HG03558 (cell line): ENCODE measurements around the gene CACNA1I.

ENCODE experiments used
- ATAC-seq: cut with Tn5 transposase; IDR thresholded peaks from one replicate; pipeline ENCODE4 v1.9.1; 2021; ENCODE audit warnings: moderate number of reproducible peaks; ENCODE audit not compliant: unreplicated experiment; ENCODE audit errors: extremely low read depth

The CACNA1I gene

GRCh38 chr22:39646398-39647063 lies 76.0 kb downstream of the CACNA1I start:
- ATAC-seq: no peak

DNA sequence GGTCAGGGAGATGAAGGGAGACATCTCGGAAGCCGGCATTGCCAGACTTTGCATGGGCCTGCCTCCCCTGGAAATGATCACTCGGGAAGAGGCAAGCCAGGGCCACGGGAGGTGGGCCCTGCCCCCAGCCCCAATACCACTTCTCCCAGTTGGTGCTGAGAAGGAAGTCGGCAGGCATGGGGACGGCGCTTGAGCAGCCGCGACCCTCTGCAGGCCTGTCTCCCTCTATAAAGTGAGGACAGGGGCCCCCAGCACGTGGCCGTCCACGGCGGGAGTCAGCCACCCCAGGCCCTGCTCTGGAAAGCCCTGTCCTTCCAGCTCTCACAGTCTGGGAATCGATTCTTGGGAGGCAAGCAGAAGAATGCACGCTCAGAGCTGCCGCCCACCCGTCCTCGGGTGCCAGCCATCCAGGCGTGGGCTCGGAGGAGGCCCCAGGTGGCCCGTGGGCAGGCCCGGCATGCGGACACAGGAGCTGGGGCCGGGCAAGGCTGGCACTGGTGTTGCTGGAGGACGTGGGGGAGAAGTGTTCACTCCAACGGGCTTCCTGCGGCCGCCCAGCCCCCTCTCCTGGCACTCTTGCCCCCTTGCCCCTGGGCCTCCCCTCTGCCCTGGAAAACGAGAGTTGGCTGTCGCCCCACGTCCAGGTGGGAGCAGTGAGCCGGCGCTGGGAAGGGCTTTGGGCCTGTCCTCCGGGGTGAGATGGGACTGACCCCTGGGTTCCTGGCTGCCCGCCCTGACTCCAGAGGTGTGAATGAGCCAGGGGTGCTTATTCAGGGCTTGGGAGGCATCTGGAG lies 77.5 kb downstream of the CACNA1I start:
- ATAC-seq: no peak

- no peak for ATAC-seq
Measured at GRCh38 chr22:39648630-39648950, 78.0 kb downstream of the CACNA1I start.

DNA sequence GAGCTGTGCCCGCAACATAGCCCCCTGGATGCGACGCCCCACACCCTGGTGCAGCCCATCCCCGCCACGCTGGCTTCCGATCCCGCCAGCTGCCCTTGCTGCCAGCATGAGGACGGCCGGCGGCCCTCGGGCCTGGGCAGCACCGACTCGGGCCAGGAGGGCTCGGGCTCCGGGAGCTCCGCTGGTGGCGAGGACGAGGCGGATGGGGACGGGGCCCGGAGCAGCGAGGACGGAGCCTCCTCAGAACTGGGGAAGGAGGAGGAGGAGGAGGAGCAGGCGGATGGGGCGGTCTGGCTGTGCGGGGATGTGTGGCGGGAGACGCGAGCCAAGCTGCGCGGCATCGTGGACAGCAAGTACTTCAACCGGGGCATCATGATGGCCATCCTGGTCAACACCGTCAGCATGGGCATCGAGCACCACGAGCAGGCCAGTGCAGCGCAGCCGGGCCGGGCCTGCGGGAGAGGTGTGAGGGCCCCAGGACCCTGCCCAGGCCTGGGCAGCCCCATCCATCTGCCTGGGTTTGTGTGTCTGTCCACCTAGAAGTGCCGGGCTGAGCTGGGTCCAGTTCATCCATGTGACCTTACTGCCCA lies 79.0 kb downstream of the CACNA1I start:
- ATAC-seq: no peak

GRCh38 chr22:39651053-39651996 lies 80.8 kb downstream of the CACNA1I start:
- no peak for ATAC-seq

DNA sequence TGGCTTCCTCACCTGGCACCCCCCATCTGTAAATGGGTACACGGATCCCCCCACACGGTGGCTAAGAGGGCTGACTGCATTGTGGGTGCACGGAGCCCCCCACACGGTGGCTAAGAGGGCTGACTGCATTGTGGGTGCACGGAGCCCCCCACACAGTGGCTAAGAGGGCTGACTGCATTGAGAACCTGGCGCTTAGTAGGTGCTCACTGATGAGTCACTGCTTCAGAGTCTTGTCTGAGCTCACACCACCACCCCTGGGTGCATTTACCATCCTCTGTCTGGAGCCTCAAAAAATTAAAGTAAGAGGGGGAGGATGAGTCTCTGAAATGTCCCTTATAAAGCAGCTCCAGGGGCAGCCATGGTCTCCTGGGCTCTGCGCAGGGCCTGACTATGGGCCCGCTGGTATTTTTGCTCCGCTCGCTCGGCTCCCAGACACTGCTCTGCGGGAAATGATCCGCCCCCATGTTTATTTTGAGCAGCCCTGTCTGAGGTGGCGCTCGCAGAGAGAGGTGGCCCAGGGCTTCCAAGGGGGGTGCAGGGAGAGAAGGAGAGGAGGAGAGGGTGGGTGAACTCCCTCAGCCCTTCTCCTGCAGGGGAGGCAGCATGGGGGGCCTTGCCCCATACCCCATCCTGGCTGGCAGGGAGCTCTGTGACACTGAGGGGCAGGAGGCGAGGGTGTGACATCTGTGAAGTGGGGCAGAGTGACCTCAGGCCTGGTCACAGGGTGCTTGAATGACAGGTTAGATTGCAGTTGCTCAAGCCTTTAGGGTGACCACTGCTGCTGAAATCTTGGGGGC lies 82.6 kb downstream of the CACNA1I start:
- ATAC-seq: no peak

- no peak for ATAC-seq
Measured at GRCh38 chr22:39653787-39654077, 83.2 kb downstream of the CACNA1I start.

- ATAC-seq: no peak
Measured at GRCh38 chr22:39654131-39654926, 83.8 kb downstream of the CACNA1I start.

GRCh38 chr22:39655004-39655579 lies 84.5 kb downstream of the CACNA1I start:
- no peak for ATAC-seq

DNA sequence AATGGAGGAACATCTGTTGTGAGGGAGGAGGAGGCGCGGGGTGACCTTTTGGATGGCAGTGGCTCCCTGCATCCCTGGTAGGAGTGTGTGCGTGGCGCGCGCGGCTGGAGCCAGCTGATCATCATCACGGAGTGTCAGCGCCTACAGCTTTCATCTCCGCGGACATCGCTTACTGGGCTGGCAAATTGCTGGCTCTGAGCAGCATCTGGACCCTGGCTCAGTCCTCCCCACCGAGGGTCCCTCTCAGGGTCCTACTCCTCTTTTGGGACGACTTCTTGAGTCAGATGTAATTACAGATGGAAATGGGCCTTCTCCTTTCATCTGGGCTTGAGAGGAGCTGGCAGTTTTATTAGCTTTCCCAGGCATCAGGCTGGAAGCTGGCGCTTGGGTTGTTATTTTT lies 85.3 kb downstream of the CACNA1I start:
- ATAC-seq: no peak

DNA sequence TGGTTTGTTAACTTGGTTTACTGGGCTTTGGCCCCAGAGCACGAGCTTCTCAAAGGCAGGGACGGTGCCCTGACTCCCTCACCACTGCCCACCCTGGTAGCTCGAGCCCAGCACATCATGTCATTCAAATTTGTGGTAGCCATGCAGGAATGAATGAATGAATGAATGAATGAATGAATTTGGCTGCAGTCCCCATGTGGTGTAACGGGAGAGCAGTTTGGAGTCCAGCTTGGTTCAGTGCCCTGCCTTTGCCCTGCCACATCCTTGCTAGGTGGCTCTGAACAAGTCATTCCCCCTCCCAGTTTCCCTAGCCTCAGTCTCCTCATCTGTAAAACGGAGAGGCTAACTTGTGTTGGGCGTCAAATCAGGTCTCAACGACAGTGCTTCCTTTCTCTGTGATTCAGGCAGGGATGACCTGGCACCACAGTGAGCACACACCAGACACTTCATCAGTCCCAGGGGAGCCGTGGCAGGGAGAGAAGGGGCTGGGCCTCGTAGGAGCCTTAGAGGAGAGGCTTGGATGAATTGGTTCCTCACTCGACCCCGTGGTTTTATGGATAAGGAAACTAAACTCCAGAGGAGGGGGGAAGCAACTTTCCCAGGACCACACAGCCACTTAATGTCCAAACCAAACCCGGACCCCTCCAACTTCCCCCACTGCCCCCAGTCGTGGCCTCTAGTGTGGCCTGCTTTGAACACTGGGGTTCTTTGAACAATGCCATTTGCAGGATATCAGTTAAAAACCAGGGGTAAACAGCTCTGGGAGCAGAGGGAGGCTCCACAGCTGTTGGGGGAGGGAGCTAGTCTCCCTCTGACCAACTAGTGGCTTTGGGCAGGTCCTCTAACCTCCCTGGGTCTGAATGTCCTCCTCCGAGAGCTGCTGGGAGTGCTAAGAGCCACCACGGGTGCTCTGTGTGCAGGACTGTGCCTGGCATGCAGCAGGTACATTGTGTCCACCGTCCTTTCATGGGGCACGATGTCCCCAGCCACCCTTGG lies 86.2 kb downstream of the CACNA1I start:
- ATAC-seq: no peak

DNA sequence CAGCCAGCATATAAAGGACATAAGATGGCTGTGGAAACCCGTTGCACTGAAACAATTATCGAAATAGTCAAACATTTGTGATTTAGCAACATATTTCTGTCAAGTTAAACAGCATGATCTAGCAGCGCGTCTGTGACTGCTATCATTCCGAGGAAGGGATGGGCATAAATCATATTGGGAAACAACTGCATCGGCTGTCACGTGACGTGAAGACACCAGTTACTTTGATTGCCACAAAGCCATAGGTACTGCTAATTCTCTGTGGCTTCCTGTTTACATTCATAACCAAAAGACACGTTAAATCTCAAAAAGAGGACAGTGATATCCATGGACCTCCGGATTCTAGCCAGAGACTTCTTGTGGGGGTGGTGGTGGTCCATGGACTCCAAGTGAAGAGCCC lies 87.8 kb downstream of the CACNA1I start:
- ATAC-seq: no peak

DNA sequence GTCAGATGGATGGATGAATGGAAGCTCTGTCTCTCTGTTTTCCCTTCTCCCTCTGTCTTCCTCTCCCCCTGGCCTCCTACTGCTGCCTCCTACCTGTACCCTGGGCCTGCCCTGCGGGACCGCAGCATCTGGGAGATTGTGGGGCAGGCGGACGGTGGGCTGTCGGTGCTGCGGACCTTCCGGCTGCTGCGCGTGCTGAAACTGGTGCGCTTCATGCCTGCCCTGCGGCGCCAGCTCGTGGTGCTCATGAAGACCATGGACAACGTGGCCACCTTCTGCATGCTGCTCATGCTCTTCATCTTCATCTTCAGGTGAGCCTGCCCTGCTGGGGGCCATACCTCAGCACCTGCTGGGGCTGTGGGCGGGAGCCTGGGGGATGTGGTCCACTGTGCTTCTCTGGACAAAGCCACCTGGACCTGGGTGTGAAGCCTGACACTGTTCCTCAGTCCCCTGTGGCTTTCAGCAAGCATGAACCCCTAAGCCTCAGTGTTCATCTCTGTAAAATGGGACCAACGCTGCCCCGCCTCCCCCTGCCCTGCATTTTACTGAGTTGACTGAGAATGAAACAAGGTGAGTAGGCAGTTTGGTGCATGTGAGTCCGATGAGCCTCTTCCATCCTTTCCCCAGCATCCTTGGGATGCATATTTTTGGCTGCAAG lies 88.4 kb downstream of the CACNA1I start:
- ATAC-seq: no peak

GRCh38 chr22:39661501-39661841 lies 90.9 kb downstream of the CACNA1I start:
- ATAC-seq: no peak

DNA sequence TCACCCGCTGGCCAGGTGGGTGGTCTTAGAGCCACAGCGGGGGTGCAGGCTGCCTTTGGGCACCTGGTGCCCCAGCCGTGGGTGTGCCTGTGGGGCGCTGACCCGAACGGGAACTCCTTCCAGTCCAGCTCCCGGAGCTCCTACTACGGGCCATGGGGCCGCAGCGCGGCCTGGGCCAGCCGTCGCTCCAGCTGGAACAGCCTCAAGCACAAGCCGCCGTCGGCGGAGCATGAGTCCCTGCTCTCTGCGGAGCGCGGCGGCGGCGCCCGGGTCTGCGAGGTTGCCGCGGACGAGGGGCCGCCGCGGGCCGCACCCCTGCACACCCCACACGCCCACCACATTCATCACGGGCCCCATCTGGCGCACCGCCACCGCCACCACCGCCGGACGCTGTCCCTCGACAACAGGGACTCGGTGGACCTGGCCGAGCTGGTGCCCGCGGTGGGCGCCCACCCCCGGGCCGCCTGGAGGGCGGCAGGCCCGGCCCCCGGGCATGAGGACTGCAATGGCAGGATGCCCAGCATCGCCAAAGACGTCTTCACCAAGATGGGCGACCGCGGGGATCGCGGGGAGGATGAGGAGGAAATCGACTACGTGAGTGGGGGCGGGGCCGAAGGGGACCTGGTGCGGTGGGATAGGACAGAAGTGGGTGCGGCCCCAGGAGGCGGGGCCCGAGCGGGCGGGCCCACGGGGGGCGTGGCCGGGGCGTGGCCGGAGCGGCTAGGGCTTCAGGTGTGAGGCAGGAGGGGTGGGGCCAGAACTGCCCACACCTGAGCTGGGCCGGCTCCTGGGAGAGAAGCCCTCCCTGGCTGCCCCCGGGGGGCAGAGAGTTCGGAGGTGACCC lies 91.5 kb downstream of the CACNA1I start:
- ATAC-seq: no peak

DNA sequence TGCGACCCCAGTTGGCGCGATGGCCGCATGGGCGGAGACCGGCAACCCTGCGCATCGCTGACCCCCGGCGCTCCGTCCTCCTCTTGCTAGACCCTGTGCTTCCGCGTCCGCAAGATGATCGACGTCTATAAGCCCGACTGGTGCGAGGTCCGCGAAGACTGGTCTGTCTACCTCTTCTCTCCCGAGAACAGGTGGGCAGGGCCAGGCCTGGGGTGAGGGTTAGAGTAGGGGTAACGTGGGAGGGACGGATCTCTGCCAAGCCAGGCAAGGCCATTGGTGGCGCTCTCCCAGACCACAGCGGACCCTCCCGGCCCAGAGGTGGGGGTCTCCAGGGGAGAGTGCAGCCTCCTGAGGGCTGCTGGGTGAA lies 92.1 kb downstream of the CACNA1I start:
- ATAC-seq: no peak

GRCh38 chr22:39663751-39664150 lies 93.2 kb downstream of the CACNA1I start:
- ATAC-seq: no peak
